G401.6 (cell line): ENCODE measurements around the gene ZNF536.
"Not testable (repeated sequence)": the region's sequence is repeated elsewhere in the genome, so short reads cannot be mapped to it uniquely, and the experiment has no call there.

Experiments
- FAIRE-seq: peaks from 2 replicates; lab custom pipeline; 2012; peaks lifted over from hg19 to GRCh38; lab: Jason Lieb, UNC

Gene ZNF536

GRCh38 chr19:30388327-30388726 is 16.1 kb downstream of the ZNF536 start:
- FAIRE-seq, result no peak

DNA sequence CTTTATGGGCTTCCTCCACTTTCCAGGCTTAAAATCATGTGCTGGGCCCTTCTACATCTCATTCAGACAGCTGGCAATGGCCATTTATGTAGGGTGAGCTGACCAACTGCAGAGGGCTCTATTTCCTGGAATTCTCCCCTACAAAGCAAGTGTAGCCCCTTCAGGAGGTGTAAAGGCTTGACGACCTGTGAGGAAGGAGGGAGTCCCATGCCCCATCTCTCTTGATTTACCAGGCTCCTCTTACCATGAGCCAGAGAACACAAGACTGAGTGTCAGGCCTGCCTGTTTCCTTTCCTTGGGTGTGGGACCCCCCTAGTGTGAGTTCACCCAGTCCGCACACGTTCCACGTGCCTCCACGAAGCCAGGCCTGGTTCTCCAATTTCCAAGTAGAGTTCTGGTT is 16.6 kb downstream of the ZNF536 start:
- FAIRE-seq, result no peak

GRCh38 chr19:30390356-30390988 is 18.3 kb downstream of the ZNF536 start:
- no peak for FAIRE-seq

GRCh38 chr19:30391052-30391451 is 18.9 kb downstream of the ZNF536 start:
- no peak for FAIRE-seq

DNA sequence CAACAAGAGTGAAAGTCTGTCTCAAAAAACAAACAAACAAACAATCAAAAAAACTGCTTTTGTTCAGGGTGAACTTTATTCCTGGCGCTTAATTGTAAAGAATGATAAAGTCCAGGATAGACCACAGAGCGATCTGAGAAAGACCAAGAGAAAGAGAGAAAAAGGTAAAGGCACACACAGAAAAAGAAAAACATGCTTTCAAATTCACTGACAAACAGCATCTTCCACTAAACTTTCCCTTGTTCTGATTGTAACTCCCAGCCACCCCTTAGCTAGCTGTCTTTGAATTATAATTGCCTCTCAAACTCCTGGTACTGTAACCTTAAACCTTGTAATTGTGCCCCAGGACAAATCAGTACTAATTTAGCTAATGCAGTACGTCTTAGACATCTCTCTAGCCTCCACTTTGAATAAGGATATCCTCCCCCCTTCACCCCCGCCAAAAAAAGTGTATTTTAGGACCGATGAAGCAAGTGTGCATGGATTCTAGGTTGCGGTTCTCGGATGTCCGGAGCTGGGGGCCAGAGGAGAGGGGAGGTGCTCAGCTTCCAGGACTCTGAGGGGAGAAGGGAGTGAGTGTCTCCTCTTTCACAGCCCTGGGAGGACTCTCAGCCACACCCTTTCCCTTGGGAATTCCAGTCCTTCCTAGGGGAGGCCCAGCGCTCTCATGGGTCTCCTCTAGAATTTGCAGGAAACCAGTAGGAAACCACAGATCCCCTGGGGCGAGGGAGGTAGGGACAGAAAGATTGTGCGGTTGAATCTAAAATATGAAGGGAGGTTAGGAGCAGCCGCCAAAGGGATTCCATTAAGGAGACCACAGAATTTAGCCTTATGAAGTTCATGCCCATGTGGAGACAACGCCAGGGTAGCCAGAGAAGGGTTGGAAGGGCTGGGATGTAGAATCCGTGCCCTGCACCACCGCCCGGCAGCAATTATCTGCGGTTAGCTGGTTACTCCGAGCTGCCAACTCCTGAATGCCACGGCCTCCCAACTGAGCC is 19.7 kb downstream of the ZNF536 start:
- FAIRE-seq, result no peak

GRCh38 chr19:30393046-30393445 is 20.9 kb downstream of the ZNF536 start:
- FAIRE-seq, result no peak

DNA sequence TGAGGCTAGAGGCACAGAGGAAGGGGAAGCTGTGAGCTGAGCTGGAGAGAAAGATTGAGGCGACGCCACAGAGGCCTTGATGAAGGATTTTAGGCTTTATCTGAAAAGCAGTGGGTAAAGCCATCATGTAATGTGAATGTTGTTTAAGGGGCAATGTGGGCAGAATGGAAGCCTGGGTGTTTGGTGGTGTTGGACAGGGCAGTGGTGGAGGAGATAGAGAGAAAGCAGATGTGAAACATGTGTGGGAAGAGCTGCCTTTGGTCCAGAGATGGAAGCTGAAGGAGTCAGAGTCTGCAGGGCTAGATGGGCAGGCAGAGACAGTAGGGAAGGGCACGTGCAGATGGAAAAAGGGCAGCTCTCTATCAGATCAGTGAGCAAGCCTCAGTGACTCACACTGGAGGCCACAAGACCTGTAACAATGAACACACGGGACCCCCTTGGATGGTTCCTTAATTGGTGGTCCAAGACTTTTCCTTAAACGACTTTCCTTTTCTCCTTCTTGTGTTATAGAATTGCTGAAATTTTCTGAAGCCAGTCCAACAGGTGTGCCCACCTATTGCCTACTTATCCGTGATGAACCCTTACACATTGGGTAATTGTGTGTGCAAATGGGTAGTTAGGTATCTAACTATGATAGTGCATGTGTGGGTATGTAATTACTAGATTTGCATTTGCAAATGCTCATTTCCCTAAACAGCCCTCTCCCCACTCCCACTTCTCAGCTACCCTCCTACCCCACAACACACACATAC is 21.7 kb downstream of the ZNF536 start:
- no peak for FAIRE-seq

DNA sequence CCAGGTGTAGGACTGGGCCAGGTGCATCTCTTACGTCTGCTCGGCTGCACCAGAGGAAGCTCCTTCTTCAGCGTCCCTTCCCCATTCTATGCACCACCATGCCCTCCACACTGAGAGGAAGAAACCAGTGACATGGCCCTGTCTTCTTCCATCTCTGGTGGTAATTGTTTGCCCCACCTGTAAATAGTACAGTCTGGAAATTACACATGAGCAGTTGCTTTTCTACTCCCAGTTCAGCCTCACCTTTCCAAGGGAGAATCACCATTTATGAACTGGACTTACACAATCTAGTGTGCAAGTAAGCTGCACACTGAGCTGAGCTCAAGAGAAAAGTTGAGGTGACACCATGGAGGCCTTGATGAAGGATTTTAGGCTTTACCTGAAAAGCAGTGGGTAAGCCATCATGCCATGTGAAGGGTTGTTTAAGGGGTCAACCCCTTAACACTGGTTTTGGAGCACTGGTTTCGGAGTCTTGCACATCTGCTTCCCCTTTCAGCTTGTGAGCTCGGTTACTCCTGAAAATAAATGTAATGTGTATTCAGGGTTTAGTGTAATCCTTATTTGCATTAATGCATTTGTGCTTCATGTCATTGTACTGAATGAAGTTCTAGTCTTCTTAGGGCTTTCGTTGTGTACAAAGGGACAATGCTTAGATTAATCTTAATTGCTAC is 22.4 kb downstream of the ZNF536 start:
- no peak for FAIRE-seq

GRCh38 chr19:30395283-30395682 is 23.1 kb downstream of the ZNF536 start:
- FAIRE-seq, result no peak

GRCh38 chr19:30398539-30398938 is 26.4 kb downstream of the ZNF536 start:
- FAIRE-seq, result not testable (repeated sequence)

- no peak for FAIRE-seq
These were observed 29.8 kb downstream of the ZNF536 start for GRCh38 chr19:30401956-30402355.

- no peak for FAIRE-seq
These were observed 30.4 kb downstream of the ZNF536 start for GRCh38 chr19:30402436-30403202.

GRCh38 chr19:30403203-30403985 is 31.2 kb downstream of the ZNF536 start:
- no peak for FAIRE-seq

DNA sequence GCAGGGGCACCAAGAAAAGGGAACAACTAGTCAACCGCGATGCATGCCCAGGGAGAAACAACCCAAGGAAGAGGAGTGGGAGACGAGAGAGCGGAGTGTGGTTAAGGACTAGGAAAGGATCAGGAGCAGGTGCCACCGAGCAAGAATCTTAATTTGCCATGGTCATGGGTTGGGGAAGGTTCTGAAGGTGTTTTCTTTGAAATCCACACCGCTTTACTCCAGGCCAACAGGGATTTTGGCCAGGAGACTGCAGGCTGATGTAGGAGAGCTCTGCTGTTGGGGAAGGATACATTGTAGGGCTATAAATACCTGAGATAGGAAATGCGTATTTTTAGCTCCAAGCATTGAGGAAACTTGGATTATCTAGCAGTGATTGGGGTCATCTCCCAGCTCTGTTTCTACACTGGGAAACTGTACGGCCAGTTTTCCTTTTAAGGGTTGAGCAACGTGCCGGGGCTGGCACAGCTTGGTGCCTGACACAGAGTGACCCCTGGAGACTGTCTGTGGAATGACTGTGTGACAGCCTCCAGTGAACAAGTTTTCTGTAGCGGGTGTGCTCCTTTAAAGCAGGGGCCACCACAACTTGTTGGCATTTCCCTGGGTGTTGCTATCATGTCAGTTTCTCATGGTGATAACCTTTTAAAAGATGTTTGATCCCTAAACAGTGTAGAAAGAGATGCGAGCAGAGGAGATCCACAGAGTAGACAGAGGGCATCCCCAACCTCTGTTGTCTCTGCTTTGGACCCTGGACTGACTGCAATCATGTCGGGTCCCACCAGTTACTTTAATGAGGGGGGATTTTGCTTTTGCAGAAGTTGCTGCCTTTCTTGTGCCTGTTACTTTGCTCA is 34.3 kb downstream of the ZNF536 start:
- no peak for FAIRE-seq

DNA sequence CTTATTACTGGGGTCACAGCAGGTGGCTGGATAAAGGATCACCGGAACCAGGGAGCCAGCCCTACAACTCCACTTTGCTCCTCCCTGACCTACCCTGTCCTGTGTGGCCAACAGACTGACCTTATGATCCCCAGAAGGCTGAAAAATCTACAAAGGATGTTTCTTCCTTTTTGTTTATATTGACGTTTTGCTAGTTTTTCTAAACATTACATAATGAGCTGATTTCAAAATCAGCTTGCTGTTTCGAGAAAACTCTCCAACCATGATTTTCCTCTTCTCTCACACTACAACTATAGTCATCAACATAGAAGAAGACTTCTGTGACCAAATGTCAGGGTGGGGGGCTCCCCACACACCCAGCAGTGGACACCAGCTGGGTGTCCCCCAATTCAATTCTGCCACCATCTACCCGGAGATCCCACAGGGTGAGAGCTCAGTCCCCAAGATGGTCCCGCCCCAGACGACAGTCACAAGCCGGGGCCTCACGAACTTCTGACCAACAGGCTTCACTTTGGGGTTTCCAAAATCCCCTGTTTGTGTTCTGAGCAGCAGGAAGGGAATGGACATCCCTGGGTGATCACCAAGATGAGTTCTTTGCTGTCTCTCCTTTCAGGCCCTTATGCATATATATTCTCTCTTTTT is 35.0 kb downstream of the ZNF536 start:
- no peak for FAIRE-seq

GRCh38 chr19:30408734-30409301 is 36.6 kb downstream of the ZNF536 start:
- FAIRE-seq, result no peak

GRCh38 chr19:30411714-30412113 is 39.5 kb downstream of the ZNF536 start:
- no peak for FAIRE-seq

DNA sequence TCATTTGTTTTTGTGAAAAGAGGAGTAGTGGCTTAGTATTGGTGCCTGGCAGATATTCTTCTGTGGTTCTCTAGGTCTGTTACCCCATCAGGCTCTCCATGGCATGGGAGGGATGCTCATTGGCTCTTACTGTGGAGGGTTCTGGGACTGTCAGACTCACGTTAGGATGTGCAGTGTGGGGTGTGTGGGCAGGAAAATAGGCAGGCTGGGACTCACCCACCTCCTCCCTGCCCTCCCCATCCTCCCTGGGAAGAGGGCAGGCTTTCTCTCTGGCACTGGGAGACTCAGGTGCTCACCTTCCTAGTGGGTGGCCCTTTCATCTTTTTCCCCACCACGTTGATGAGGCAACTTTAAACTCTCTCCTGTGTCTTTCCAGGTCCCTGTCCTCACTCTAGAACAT is 44.2 kb downstream of the ZNF536 start:
- no peak for FAIRE-seq

GRCh38 chr19:30417166-30417565 is 45.0 kb downstream of the ZNF536 start:
- not testable (repeated sequence) for FAIRE-seq
